Measurements from ENCODE around the gene GCLC. TPM values are rescaled to one million over a fixed set of nuclear protein-coding genes. Genes with fewer than 3 reads are reported as not detected.

The GCLC gene
- total and polyA plus RNA-seq, 8 donors, result 20.8 to 41.5 (median 33.8) TPM

- H3K9me3 ChIP-seq, result no peaks in the 10 kb centered on the region
- H3K4me1 ChIP-seq, result peaks cover 0 to 17% of the 10 kb centered on the region in 2 donors
- H3K27me3 ChIP-seq, result no peaks in the 10 kb centered on the region
- TF ChIP-seq CTCF (IDR thresholded peaks at IDR 0.05), result no peak
- no peak overlapping the region for H3K27ac ChIP-seq
- no peaks in the 10 kb centered on the region for H3K36me3 ChIP-seq
- intact Hi-C loops (cut with DNase I), result no loop called here
- ATAC-seq (no peak), DNase-seq (no peak)
- no peak overlapping the region for H3K4me3 ChIP-seq
Measured at GRCh38 chr6:53530780-53531386, 14.0 kb downstream of the GCLC start.

GRCh38 chr6:53530346-53530745, 14.6 kb downstream of the GCLC start:
- no peak for ATAC-seq
- Histone ChIP-seq H3K9me3 (no peaks in the 10 kb centered on the region), H3K36me3 (no peaks in the 10 kb centered on the region), H3K27me3 (no peaks in the 10 kb centered on the region), H3K27ac (no peak overlapping the region), H3K4me1 (peaks cover 0 to 17% of the 10 kb centered on the region in 2 donors), H3K4me3 (no peak overlapping the region)
- no peak for DNase-seq
- intact Hi-C loops (cut with DNase I), result no loop called here
- no peak for TF ChIP-seq CTCF (IDR thresholded peaks at IDR 0.05)

GRCh38 chr6:53529324-53530036, 15.4 kb downstream of the GCLC start:
- no peak overlapping the region for H3K4me3 ChIP-seq
- peaks cover 0 to 17% of the 10 kb centered on the region in 2 donors for H3K4me1 ChIP-seq
- TF ChIP-seq CTCF (IDR thresholded peaks at IDR 0.05), result no peak
- DNase-seq (no peak), ATAC-seq (no peak)
- H3K36me3 ChIP-seq, result no peaks in the 10 kb centered on the region
- no peaks in the 10 kb centered on the region for H3K27me3 ChIP-seq
- H3K27ac ChIP-seq, result no peak overlapping the region
- intact Hi-C loops (cut with DNase I), result no loop called here
- H3K9me3 ChIP-seq, result no peaks in the 10 kb centered on the region

GRCh38 chr6:53528107-53528506, 16.8 kb downstream of the GCLC start:
- no peak for TF ChIP-seq CTCF (IDR thresholded peaks at IDR 0.05)
- no peak overlapping the region for H3K27ac ChIP-seq
- intact Hi-C loops (cut with DNase I), result no loop called here
- H3K36me3 ChIP-seq, result no peaks in the 10 kb centered on the region
- H3K9me3 ChIP-seq, result no peaks in the 10 kb centered on the region
- no peak for DNase-seq
- H3K27me3 ChIP-seq, result no peaks in the 10 kb centered on the region
- ATAC-seq, result no peak
- peaks cover 0 to 19% of the 10 kb centered on the region in 2 donors for H3K4me1 ChIP-seq
- no peak overlapping the region for H3K4me3 ChIP-seq

GRCh38 chr6:53527249-53527765, 17.6 kb downstream of the GCLC start:
- TF ChIP-seq CTCF (IDR thresholded peaks at IDR 0.05), result no peak
- no peak overlapping the region for H3K27ac ChIP-seq
- ATAC-seq, result no peak

More at GRCh38 chr6:53527249-53527765, 17.6 kb downstream of the GCLC start:
- no peak overlapping the region for H3K4me3 ChIP-seq
- DNase-seq, result no peak
- no peaks in the 10 kb centered on the region for H3K9me3 ChIP-seq
- H3K27me3 ChIP-seq, result no peaks in the 10 kb centered on the region
- intact Hi-C loops (cut with DNase I), result no loop called here
- no peaks in the 10 kb centered on the region for H3K36me3 ChIP-seq
- peaks cover 0 to 11% of the 10 kb centered on the region in 2 donors for H3K4me1 ChIP-seq
